ENCODE data around the gene PLAA. TPM values are rescaled to one million over a fixed set of nuclear protein-coding genes. Genes with fewer than 3 reads are reported as not detected.

The PLAA gene
- 35.3 and 39.3 TPM in 2 replicates for total RNA-seq

DNA sequence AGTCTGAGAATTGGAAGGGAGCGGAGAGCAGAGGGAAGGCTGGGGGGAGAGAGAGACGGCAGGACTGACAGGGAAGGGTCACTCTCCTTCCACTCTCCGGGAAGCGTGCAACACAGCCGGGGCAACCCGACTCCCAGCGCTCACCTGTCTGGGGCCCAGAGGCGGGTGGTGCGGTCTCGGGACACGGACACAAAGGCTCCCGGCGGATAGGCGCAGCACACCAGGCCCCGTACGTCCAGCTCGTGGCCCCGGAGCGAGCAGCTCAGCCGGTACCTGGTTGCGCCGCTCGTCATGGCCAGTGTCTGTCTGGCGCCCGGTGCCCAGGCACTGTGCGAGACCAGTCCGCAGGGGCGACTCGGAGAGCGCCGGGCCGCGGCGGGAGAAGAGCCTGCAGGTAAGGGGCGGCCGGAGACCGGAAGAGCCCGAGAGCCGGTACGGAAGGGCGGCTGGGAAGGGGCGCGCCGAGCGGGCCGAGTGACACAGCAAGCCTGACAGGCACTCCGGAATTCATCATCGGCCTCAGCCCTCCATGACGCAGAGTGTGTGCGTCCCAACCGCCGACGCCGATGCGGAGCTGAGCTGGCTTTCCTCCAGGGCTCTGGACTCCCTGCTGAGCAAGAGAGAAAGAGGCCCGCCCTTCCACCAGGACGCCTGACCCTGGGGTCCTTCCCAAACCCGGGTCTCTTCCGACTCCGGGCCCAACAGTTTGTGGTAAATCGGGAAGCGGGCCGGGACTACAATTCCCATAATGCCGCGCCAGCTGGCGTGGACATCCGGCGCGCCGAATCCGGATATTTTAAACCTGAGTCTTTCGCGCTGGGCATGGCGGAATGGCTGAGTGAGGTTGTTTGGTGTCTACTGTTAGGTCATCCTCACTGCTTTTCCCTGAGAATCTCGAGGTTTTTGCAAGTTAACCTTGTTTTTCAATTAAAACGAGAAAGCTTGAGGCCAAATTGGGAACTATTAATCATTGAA, at the start of gene PLAA:
Gene PLAA, minus strand, starts transcription at position 490 of the 975 bp plus-strand sequence. Its CDS starts 197 bp downstream, at position 293.

GRCh38 chr9:26955921-26956859, 9.1 kb upstream of the PLAA start, which contains the start of gene IFT74:
Gene IFT74, plus strand, starts transcription at chr9:26956412. Its CDS starts 5,556 bp downstream, at chr9:26961968.

DNA sequence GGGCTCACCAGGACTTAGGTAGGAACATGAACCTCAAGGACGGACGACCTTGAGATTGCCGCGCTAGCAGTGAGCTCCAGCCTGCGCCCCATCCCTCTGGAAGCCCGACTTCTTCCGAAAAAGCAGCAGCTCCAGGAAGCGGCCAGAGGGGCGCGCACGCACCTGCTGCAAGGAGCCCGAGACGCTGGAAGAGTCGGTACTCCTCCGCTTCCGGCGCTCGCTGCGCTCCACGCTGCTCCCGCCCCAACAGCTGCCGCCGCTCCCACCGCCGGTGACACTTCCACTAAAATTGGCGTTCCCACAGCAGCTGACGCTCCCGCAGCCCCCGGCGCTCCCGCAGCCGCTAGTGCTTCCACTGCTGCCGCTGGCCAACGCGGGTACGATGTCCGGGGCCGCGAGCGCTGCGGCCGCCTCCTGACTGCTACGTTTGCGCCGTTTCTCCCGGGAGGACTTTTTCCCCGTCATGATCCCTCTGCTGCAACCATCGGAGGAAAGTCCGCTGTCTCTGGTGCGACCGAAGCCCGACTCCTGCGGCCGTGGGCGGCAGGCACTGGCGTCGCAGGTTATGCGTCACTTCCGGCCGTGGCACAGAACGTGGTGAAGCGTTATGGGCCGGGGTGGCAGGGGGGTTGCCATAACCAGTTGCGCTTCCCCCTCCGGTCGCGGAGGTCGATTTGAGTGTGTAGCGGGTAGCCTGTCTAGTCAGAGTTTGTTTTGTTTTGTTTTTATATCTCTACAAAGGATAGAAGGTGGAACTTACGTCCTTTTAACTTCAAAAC, 54.6 kb downstream of the PLAA start, which contains the start of gene CAAP1:
Gene CAAP1, minus strand, starts transcription at position 552 of the 779 bp plus-strand sequence. Its CDS starts 87 bp downstream, at position 465.

Small RNA genes lying within 50 kb of the gene (small RNA-seq; reads per million reads assigned to genes)
- gene RN7SL100P: not detected

Other genes starting within 250 kb of the PLAA start
- gene CAAP1, start 54.4 kb downstream of the PLAA start, total RNA-seq: 13.3 and 19.7 TPM in 2 replicates
- gene IFT74, start 9.2 kb upstream of the PLAA start, total RNA-seq: 13.4 and 15.1 TPM in 2 replicates
- not detected in 2 replicates for gene LRRC19, start 58.4 kb upstream of the PLAA start, total RNA-seq
- gene TEK, start 162.0 kb upstream of the PLAA start, total RNA-seq: 0.32 and 0.73 TPM in 2 replicates

All from hair follicle dermal papilla cell (primary cell).